ENCODE data around the gene FLNB.

GRCh38 chr3:58006661-58007060, 1.6 kb upstream of the FLNB start:
- TF ChIP-seq CTCF (IDR thresholded peaks at IDR 0.05) (no peak), POLR2A (IDR thresholded peaks at IDR 0.05) (no peak), POLR2AphosphoS5 (IDR thresholded peaks at IDR 0.05) (no peak)

Measured in prostate gland (tissue), 2 donors.